Left lung (tissue), 10 donors: Measurements from ENCODE around the gene CAPZA1. TPM values are rescaled to one million over a fixed set of nuclear protein-coding genes. Genes with fewer than 3 reads are reported as not detected.

Experiments used
- ATAC-seq: fragments of 200-7000 bp; cut with Tn5 transposase; one replicate; pipeline ENCODE4 v1.9.1; 2020; ENCODE audit warnings: moderate library complexity
- DNase-seq, 4 donors: peaks; one replicate each; pipeline ENCODE4 v3.0.0-alpha.2; 2013 to 2020
- H3K27ac ChIP-seq, 2 donors: fragments of 200-600 bp; sonication (generic) in 1 of 2; one replicate each; pipeline versions ENCODE4 v1.5.0 to v1.8.0; 2020 to 2021
- H3K27me3 ChIP-seq, 2 donors: fragments of 200-600 bp; sonication (generic) in 1 of 2; one replicate each; pipeline versions ENCODE4 v1.5.0 to v1.8.0; 2020 to 2021
- H3K36me3 ChIP-seq, 2 donors: fragments of 200-600 bp; sonication (generic) in 1 of 2; one replicate each; pipeline versions ENCODE4 v1.5.0 to v1.8.0; 2020 to 2021
- H3K4me1 ChIP-seq, 2 donors: fragments of 200-600 bp; one replicate each; pipeline ENCODE4 v1.8.0; 2021
- H3K4me3 ChIP-seq, 2 donors: fragments of 200-600 bp; sonication (generic) in 1 of 2; one replicate each; pipeline versions ENCODE4 v1.5.0 to v1.8.0; 2020 to 2021; ENCODE audit warnings: mild to moderate bottlenecking in 1 of 2
- H3K9me3 ChIP-seq, 2 donors: fragments of 200-600 bp; sonication (generic) in 1 of 2; one replicate each; pipeline versions ENCODE4 v1.5.0 to v1.8.0; 2020 to 2021
- intact Hi-C, 2 donors: fragments of 100-400 bp; cut with DNase I; formaldehyde crosslinking; loops; one replicate each; pipeline versions ENCODE4 v1.11.2 to v1.14.2; 2022
- polyA plus RNA-seq, 6 donors: library from polyadenylated mRNA; unstranded; fragments of 120-200 nt; gene quantifications; one replicate each; pipeline ENCODE4 v1.2.1, GENCODE V29; 2013; ENCODE audit not compliant: insufficient read length in 6 of 6
- total RNA-seq, 2 donors: library from RNA; stranded (reverse); fragmentation: NEBNext Ultra II Directional; extraction: Animal tissue kit (Norgen Biotek cat#: 25700); gene quantifications; one replicate each; pipeline ENCODE4 v1.2.1, GENCODE V29; 2021
- TF ChIP-seq, protein P1 (sequence below), 2 donors: fragments of 200-600 bp; sonication (generic) in 1 of 2; IDR thresholded peaks; one replicate each; pipeline versions ENCODE4 v1.5.0 to v1.8.0; 2021; ENCODE audit warnings: antibody characterized with exemption in 2 of 2
- donor health status: DM: no; HTN: yes; CAD: no.
- donor health status: DM: no; HTN: no; CAD: no.

The CAPZA1 gene
- total and polyA plus RNA-seq, 8 donors, result 122 to 167 (median 146) TPM

DNA sequence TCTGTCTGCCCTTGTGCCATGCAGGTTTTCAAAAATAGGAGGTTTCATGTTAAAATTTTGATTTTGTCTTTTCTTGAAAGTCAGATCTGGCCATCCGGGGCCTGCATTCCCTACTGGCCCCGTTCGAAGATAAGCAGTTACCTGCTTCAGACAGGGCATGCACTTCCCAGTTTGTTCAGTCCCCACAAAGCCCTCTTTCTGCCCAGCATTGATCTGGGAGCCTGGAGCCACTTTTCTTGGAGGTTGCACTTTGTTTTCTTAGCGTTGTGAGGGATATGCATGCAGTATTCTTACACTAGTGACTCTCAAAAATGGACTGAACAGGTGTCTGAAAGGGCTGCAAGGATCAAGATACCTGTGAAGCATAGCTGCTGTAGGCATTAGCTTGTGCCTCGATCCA lies 66.3 kb downstream of the CAPZA1 start:
- ATAC-seq (no peak), DNase-seq (no peak)
- Histone ChIP-seq H3K36me3 (peaks cover 0 to 24% of the 10 kb centered on the region in 2 donors), H3K9me3 (no peaks in the 10 kb centered on the region), H3K27me3 (no peaks in the 10 kb centered on the region), H3K27ac (no peak overlapping the region), H3K4me1 (no peaks in the 10 kb centered on the region), H3K4me3 (no peak overlapping the region)
- TF ChIP-seq, protein P1, sequence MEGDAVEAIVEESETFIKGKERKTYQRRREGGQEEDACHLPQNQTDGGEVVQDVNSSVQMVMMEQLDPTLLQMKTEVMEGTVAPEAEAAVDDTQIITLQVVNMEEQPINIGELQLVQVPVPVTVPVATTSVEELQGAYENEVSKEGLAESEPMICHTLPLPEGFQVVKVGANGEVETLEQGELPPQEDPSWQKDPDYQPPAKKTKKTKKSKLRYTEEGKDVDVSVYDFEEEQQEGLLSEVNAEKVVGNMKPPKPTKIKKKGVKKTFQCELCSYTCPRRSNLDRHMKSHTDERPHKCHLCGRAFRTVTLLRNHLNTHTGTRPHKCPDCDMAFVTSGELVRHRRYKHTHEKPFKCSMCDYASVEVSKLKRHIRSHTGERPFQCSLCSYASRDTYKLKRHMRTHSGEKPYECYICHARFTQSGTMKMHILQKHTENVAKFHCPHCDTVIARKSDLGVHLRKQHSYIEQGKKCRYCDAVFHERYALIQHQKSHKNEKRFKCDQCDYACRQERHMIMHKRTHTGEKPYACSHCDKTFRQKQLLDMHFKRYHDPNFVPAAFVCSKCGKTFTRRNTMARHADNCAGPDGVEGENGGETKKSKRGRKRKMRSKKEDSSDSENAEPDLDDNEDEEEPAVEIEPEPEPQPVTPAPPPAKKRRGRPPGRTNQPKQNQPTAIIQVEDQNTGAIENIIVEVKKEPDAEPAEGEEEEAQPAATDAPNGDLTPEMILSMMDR (IDR thresholded peaks at IDR 0.05), result no peak
- intact Hi-C loops, result no loop called here

DNA sequence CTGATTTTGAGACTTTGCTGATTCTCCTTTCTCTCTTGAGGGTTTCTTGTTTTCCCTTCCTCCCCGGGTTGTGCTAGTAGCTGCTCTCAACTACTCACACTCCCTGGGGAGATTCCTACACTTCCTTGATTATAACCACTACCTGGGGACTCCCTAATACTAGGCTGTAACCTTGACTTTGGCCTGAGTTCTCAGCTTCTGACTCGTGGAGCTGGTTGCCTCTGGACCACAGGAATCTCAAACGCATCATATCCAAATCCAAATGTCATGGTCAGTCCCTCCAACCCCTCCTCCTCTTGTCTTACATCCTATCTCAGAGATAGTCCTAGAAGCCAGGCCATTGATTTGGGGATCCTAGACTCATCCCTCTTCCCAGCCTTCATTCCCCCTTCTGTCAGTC lies 66.8 kb downstream of the CAPZA1 start:
- H3K9me3 ChIP-seq, result no peaks in the 10 kb centered on the region
- ATAC-seq, result no peak
- H3K4me1 ChIP-seq, result no peaks in the 10 kb centered on the region
- H3K27me3 ChIP-seq, result no peaks in the 10 kb centered on the region
- no peak overlapping the region for H3K27ac ChIP-seq
- peaks cover 0 to 26% of the 10 kb centered on the region in 2 donors for H3K36me3 ChIP-seq
- intact Hi-C loops, result no loop called here
- TF ChIP-seq, protein P1 (IDR thresholded peaks at IDR 0.05), result no peak
- no peak overlapping the region for H3K4me3 ChIP-seq
- no peak for DNase-seq

DNA sequence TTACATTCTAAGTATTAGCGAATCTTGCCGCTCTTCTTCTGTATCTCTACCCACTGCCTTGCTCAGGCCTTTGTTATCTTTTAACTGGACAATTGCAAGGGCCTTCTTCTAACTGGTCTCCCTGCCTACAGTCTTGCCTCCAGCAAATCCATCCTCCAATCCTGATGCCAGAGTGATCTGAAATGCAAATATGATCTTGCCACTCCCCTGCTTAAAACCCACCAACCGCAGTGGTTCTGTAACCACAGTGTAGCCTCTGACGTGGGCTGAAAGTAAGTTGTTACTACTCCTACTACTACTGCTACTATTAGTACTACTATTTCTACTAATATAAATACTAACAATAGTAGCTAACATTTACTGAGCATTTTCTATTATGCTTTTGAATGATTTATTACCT lies 67.2 kb downstream of the CAPZA1 start:
- intact Hi-C loops, result no loop called here
- Histone ChIP-seq H3K36me3 (peaks cover 0 to 30% of the 10 kb centered on the region in 2 donors), H3K4me1 (no peaks in the 10 kb centered on the region), H3K27ac (no peak overlapping the region), H3K4me3 (no peak overlapping the region), H3K27me3 (no peaks in the 10 kb centered on the region), H3K9me3 (no peaks in the 10 kb centered on the region)
- ATAC-seq, result no peak
- no peak for DNase-seq
- TF ChIP-seq, protein P1 (IDR thresholded peaks at IDR 0.05), result no peak

DNA sequence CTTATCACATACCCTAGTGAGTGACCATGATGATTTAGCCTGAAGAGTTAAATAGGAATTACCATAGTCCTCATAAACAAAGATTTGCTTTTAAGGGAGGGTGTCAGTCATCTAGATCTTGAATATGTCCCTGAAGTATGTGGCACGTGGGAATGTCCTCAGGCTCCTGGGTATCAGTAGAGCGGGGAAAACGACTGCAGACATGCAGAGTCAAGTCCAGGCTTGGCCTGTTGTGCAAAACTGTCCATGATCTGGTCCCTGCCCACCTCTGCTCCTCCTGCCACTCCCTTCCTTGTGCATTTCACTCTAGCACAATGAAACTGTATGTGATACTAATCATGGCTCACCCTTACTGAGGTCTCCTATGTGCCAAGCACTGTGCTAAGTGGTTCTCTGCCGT lies 67.7 kb downstream of the CAPZA1 start:
- no peak for ATAC-seq
- Histone ChIP-seq H3K9me3 (no peaks in the 10 kb centered on the region), H3K4me3 (no peak overlapping the region), H3K27me3 (no peaks in the 10 kb centered on the region), H3K4me1 (no peaks in the 10 kb centered on the region), H3K36me3 (peaks cover 0 to 35% of the 10 kb centered on the region in 2 donors), H3K27ac (no peak overlapping the region)
- intact Hi-C loops, result no loop called here
- TF ChIP-seq, protein P1 (IDR thresholded peaks at IDR 0.05), result no peak
- no peak for DNase-seq

DNA sequence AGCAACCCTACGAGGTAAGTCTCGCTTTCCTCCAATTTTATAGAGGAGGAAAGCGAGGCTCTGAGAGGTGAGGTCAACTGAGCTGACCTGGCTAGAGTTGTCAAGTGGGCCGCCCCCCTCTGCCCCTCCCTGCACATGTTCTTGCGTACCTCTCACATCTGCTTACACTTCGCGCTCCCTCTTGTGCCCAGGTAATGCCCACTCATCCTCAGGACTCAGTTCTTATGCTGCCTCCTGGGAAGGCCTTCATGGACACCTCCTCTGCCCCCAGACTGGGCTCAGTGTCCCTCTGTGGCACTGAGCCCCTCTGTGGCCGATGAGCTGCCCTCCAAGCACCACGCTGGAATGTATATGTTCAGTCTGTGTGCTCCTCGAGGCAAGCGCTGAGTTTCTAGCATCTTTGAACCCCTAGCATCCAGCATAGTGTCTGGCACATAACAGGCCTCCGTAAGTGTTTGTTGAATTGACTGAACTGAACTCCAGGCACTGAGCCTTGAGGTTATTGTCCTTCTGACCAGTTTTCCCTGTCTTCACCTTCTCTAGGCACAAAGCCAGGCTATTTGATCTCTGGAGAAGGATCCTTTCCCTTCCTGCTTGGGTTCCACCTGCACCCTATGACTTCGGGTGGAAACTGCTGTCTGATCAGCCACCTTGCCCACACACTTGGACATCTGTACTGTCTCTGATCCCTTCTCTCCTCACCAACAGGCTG lies 68.3 kb downstream of the CAPZA1 start:
- intact Hi-C loops, result no loop called here

More for the DNA sequence above, 68.3 kb downstream of the CAPZA1 start:
- H3K4me1 ChIP-seq, result no peaks in the 10 kb centered on the region
- ATAC-seq, result no peak
- TF ChIP-seq, protein P1 (IDR thresholded peaks at IDR 0.05), result no peak
- H3K4me3 ChIP-seq, result no peak overlapping the region
- H3K27ac ChIP-seq, result no peak overlapping the region
- no peaks in the 10 kb centered on the region for H3K27me3 ChIP-seq
- peaks cover 0 to 41% of the 10 kb centered on the region in 2 donors for H3K36me3 ChIP-seq
- H3K9me3 ChIP-seq, result no peaks in the 10 kb centered on the region
- DNase-seq, result no peak
